Liver (tissue), 3 donors: ENCODE measurements around the gene PKP4.

Experiments used
- EGR1 ChIP-seq, 2 donors: IDR thresholded peaks; 2 replicates each; pipeline ENCODE4 v1.6.1; 2016 to 2018; ENCODE audit warnings: antibody characterized with exemption in 2 of 2, low read depth in 2 of 2
- FOXA1 ChIP-seq: IDR thresholded peaks from 2 replicates; pipeline ENCODE4 v1.6.1; 2016; ENCODE audit warnings: antibody characterized with exemption
- GABPA ChIP-seq, 2 donors: IDR thresholded peaks in 1 of 2; conservative IDR thresholded peaks in 1 of 2; 2 replicates each; pipeline ENCODE4 v1.6.1; 2016; ENCODE audit warnings: antibody characterized with exemption in 2 of 2, mild to moderate bottlenecking in 1 of 2, moderate library complexity in 1 of 2
- HNF4A ChIP-seq, 2 donors: conservative IDR thresholded peaks; 2 replicates each; pipeline ENCODE4 v1.6.1; 2016; ENCODE audit warnings: antibody characterized with exemption in 2 of 2, mild to moderate bottlenecking in 2 of 2
- HNF4G ChIP-seq: IDR thresholded peaks from 2 replicates; pipeline ENCODE4 v1.6.1; 2016; ENCODE audit warnings: antibody characterized with exemption
- JUND ChIP-seq, 2 donors: IDR thresholded peaks; 2 replicates each; pipeline ENCODE4 v1.6.1; 2016; ENCODE audit warnings: antibody characterized with exemption in 2 of 2
- RAD21 ChIP-seq, 2 donors: IDR thresholded peaks; 2 replicates each; pipeline ENCODE4 v1.6.1; 2016; ENCODE audit warnings: antibody characterized with exemption in 2 of 2, mild to moderate bottlenecking in 2 of 2
- REST ChIP-seq: IDR thresholded peaks from 2 replicates; pipeline ENCODE4 v1.6.1; 2016; ENCODE audit warnings: antibody characterized with exemption, mild to moderate bottlenecking
- RXRA ChIP-seq, 2 donors: IDR thresholded peaks; 2 replicates each; pipeline ENCODE4 v1.6.1; 2017 to 2018; ENCODE audit warnings: antibody characterized with exemption in 2 of 2, mild to moderate bottlenecking in 1 of 2
- TAF1 ChIP-seq: conservative IDR thresholded peaks from 2 replicates; pipeline ENCODE4 v1.6.1; 2016; ENCODE audit warnings: antibody characterized with exemption, mild to moderate bottlenecking
- YY1 ChIP-seq: IDR thresholded peaks from 2 replicates; pipeline ENCODE4 v1.6.1; 2016; ENCODE audit warnings: antibody characterized with exemption, mild to moderate bottlenecking
- ZBTB33 ChIP-seq: IDR thresholded peaks from 2 replicates; pipeline ENCODE4 v1.6.1; 2016; ENCODE audit warnings: antibody characterized with exemption
- TF ChIP-seq, protein P1 (sequence below): fragments of 150-350 bp; IDR thresholded peaks from 2 replicates; pipeline ENCODE4 v1.5.1; 2017; ENCODE audit warnings: improper control_type of control experiment, low read depth, low read length; ENCODE audit not compliant: missing input control
- TF ChIP-seq, protein P2 (sequence below): IDR thresholded peaks from 2 replicates; pipeline ENCODE4 v1.6.1; 2016; ENCODE audit warnings: antibody characterized with exemption
- donor health status: healthy.
- donor health status: healthy.

DNA sequence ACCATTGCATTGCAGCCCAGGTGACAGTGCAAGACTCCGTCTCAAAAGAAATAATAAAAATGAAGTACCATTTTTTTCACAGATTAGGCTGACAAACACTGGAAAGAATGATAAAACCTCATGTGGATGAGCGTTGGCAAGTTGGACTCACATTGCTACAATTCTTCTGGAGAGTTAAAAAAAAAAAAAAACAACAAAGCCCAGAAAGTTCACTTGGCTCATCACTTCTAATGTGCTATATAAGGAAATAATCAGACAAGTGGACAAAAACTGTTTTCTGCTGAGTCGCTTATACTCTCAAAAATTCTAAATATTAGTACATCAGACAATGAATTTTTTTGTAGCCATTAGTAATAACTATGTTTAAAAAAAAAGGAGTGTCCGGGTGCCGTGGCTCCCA is 38.4 kb downstream of the PKP4 start:
- TF ChIP-seq ZBTB33 = no peak
- TF ChIP-seq, protein P1, sequence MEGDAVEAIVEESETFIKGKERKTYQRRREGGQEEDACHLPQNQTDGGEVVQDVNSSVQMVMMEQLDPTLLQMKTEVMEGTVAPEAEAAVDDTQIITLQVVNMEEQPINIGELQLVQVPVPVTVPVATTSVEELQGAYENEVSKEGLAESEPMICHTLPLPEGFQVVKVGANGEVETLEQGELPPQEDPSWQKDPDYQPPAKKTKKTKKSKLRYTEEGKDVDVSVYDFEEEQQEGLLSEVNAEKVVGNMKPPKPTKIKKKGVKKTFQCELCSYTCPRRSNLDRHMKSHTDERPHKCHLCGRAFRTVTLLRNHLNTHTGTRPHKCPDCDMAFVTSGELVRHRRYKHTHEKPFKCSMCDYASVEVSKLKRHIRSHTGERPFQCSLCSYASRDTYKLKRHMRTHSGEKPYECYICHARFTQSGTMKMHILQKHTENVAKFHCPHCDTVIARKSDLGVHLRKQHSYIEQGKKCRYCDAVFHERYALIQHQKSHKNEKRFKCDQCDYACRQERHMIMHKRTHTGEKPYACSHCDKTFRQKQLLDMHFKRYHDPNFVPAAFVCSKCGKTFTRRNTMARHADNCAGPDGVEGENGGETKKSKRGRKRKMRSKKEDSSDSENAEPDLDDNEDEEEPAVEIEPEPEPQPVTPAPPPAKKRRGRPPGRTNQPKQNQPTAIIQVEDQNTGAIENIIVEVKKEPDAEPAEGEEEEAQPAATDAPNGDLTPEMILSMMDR = no peak
- no peak for TF ChIP-seq REST
- TF ChIP-seq RAD21 (IDR thresholded peaks at IDR 0.05) = no peak
- TF ChIP-seq, protein P2, sequence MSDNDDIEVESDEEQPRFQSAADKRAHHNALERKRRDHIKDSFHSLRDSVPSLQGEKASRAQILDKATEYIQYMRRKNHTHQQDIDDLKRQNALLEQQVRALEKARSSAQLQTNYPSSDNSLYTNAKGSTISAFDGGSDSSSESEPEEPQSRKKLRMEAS = no peak
- no peak for TF ChIP-seq YY1
- no peak for TF ChIP-seq FOXA1
- no peak for TF ChIP-seq EGR1 (IDR thresholded peaks at IDR 0.05; ENCODE audit: low read depth in 2 of 2)
- no peak for TF ChIP-seq TAF1
- no peak for TF ChIP-seq GABPA (IDR thresholded peaks at IDR 0.05 in 1 of 2, conservative IDR thresholded peaks at IDR 0.05 in 1 of 2)
- TF ChIP-seq JUND (IDR thresholded peaks at IDR 0.05) = no peak
- no peak for TF ChIP-seq HNF4G
- TF ChIP-seq HNF4A (conservative IDR thresholded peaks at IDR 0.05) = no peak
- no peak for TF ChIP-seq RXRA (IDR thresholded peaks at IDR 0.05)
